ENCODE measurements around the gene LANCL2. TPM values are rescaled to one million over a fixed set of nuclear protein-coding genes. Genes with fewer than 3 reads are reported as not detected.

LANCL2 gene
- total and polyA plus RNA-seq, 9 of the 15 experiments (the other 6 are each of a cell fraction or from before 2014, with no cell fraction given): 5.3 to 18.5 (median 13.5) TPM

DNA sequence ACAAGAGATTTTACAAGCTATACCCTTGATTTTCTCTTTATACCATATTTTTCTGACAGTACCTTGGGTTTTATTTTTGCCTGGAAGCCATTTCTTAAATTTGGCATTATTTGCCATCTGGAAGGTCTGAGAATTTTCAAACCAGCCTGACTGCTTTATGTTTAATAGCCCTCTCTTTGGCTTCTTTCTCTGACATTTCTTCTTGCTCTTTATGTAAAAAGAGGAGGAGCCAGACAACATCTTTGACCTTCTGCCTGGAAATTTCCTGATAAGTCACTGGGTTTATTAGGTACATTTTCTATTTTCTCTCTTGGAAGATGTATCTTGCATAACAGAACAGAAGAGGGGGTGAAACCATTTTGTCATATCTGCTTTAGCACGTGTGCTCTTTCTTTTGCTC is 79.6 kb downstream of the LANCL2 start:
- H3K27ac ChIP-seq (ENCODE audit: extremely low read depth, low read depth, low read length): no peak overlapping the region
- no peak for TF ChIP-seq ZNF76 (CRISPR knock-in tag; IDR thresholded peaks at IDR 0.05; ENCODE audit: borderline replicate concordance)
- TF ChIP-seq GTF2E2 (tag; IDR thresholded peaks at IDR 0.05): no peak
- no peak for TF ChIP-seq TEAD1 (CRISPR knock-in tag; IDR thresholded peaks at IDR 0.05)
- no peak for TF ChIP-seq MAFG (tag; conservative IDR thresholded peaks at IDR 0.05)
- TF ChIP-seq, protein P1, sequence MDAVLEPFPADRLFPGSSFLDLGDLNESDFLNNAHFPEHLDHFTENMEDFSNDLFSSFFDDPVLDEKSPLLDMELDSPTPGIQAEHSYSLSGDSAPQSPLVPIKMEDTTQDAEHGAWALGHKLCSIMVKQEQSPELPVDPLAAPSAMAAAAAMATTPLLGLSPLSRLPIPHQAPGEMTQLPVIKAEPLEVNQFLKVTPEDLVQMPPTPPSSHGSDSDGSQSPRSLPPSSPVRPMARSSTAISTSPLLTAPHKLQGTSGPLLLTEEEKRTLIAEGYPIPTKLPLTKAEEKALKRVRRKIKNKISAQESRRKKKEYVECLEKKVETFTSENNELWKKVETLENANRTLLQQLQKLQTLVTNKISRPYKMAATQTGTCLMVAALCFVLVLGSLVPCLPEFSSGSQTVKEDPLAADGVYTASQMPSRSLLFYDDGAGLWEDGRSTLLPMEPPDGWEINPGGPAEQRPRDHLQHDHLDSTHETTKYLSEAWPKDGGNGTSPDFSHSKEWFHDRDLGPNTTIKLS (IDR thresholded peaks at IDR 0.05; ENCODE audit: borderline replicate concordance, low read depth): no peak
- ChIA-PET POLR2A (interaction anchor here (0.6 kb wide), 1 partner anchor 367 kb away, joined by 3 read pairs; no protein-coding TSS in a partner anchor), CTCF (ENCODE audit: low intra/inter-chr PET ratio) (no interaction called here)
- 0 out of 2 replicates have a peak, but pooled peaks cover 6% of the 10 kb centered on the region for H4K20me1 ChIP-seq (replicated peaks; ENCODE audit: control insufficient read depth, insufficient read depth, low read length)
- H2AFZ ChIP-seq (ENCODE audit: low read depth, low read length): no peak overlapping the region
- H3K4me2 ChIP-seq (ENCODE audit: insufficient read depth, low read length): no peak overlapping the region
- H3K9ac ChIP-seq (ENCODE audit: insufficient read depth in 1 of 2, low read depth in 2 of 2, low read length in 2 of 2): no peak overlapping the region
- no peak overlapping the region for H3K4me3 ChIP-seq
- H3K79me2 ChIP-seq (ENCODE audit: control insufficient read depth, insufficient read depth, low read length): no peaks in the 10 kb centered on the region
- in situ Hi-C loops (cut with MboI): loop anchor here (10.0 kb wide), 1 partner anchor 150 kb away; no protein-coding TSS in a partner anchor
- peaks cover 12 to 43% of the 10 kb centered on the region in 2 experiments; a peak in 4 of 5 replicates for H3K27me3 ChIP-seq (ENCODE audit: control insufficient read depth in 2 of 2, insufficient read depth in 2 of 2, low read length in 2 of 2)
- H3K9me3 ChIP-seq (replicated peaks; ENCODE audit: control insufficient read depth, insufficient read depth, low read depth, low read length): no peaks in the 10 kb centered on the region
- ATAC-seq (no peak), DNase-seq (ENCODE audit: extremely low read depth in 1 of 4, low spot score in 3 of 4) (no peak), FAIRE-seq (no peak)
- BruUV-seq (replicated peaks): no TSS peak
- intact Hi-C loops (cut with micrococcal nuclease): no loop called here
- no peaks in the 10 kb centered on the region; a peak in 1 of 5 replicates for H3K4me1 ChIP-seq (replicated peaks in 1 of 2; ENCODE audit: control insufficient read depth in 2 of 2, insufficient read depth in 2 of 2, low read length in 2 of 2)
- H3K36me3 ChIP-seq (ENCODE audit: control insufficient read depth, insufficient read depth, low read length): no peaks in the 10 kb centered on the region
- H3K9me1 ChIP-seq (ENCODE audit: control insufficient read depth, insufficient read depth, low read length): no peaks in the 10 kb centered on the region
- WGBS (ENCODE audit: insufficient coverage, low coverage, missing lambda C conversion rate): 0% methylated on average over 1 of the region's 1 CpG
